Heart left ventricle (tissue), 16 donors: Measurements from ENCODE around the gene SPATA31D1. TPM values are rescaled to one million over a fixed set of nuclear protein-coding genes. Genes with fewer than 3 reads are reported as not detected.

Source experiments
- ATAC-seq, 4 donors: fragments of 200-7000 bp; cut with Tn5 transposase; one replicate each; pipeline ENCODE4 v1.9.1; 2020 to 2022; ENCODE audit warnings: moderate library complexity in 4 of 4, mild to moderate bottlenecking in 3 of 4, moderate number of reproducible peaks in 1 of 4
- DNase-seq, 5 donors: peaks; one replicate each; pipeline ENCODE4 v3.0.0-alpha.2; 2020
- H3K27ac ChIP-seq, 12 donors: fragments of 200-600 bp; sonication (generic) in 4 of 12; one replicate each; pipeline versions ENCODE4 v1.5.0 to v1.8.0; 2016 to 2022; ENCODE audit warnings: mild to moderate bottlenecking in 2 of 12
- H3K27me3 ChIP-seq, 9 donors: fragments of 200-600 bp; sonication (generic) in 2 of 9; one replicate each; pipeline versions ENCODE4 v1.5.1 to v1.8.0; 2016 to 2022; ENCODE audit warnings: mild to moderate bottlenecking in 3 of 9
- H3K36me3 ChIP-seq, 9 donors: fragments of 200-600 bp; sonication (generic) in 2 of 9; one replicate each; pipeline versions ENCODE4 v1.5.0 to v1.8.0; 2018 to 2022; ENCODE audit warnings: mild to moderate bottlenecking in 2 of 9
- H3K4me1 ChIP-seq, 12 donors: fragments of 200-600 bp; sonication (generic) in 4 of 12; one replicate each; pipeline versions ENCODE4 v1.5.0 to v1.8.0; 2016 to 2022; ENCODE audit warnings: mild to moderate bottlenecking in 3 of 12
- H3K4me3 ChIP-seq, 12 donors: fragments of 200-600 bp; sonication (generic) in 4 of 12; one replicate each; pipeline versions ENCODE4 v1.5.0 to v1.8.0; 2017 to 2022; ENCODE audit warnings: mild to moderate bottlenecking in 9 of 12, moderate library complexity in 4 of 12
- H3K9me3 ChIP-seq, 12 donors: fragments of 200-600 bp; sonication (generic) in 4 of 12; one replicate each; pipeline versions ENCODE4 v1.5.0 to v1.8.0; 2016 to 2022; ENCODE audit warnings: mild to moderate bottlenecking in 1 of 12
- POLR2A ChIP-seq, 2 donors: fragments of 450-650 bp; IDR thresholded peaks; one replicate each; pipeline ENCODE4 v1.6.1; 2017; ENCODE audit warnings: antibody characterized with exemption in 2 of 2, mild to moderate bottlenecking in 2 of 2, moderate library complexity in 2 of 2
- WGBS, 4 donors: extraction: QIAGEN DNeasy Blood & Tissue Kit in 2 of 4; methylation state at CpG; one replicate each; pipeline versions ENCODE4 v1.1.5 to v1.1.7; 2013 to 2018; 5-methylcytosine and 5-hydroxymethylcytosine counted together
- intact Hi-C, 10 donors: fragments of 100-400 bp; cut with DNase I; formaldehyde crosslinking; loops; one replicate each; pipeline versions ENCODE4 v1.11.1 to v1.14.2; 2022
- polyA plus RNA-seq, 2 donors: library from polyadenylated mRNA; stranded (reverse); fragments of 200-250 nt; gene quantifications; one replicate each; pipeline ENCODE4 v1.2.3, GENCODE V29; 2013
- total RNA-seq, 9 donors: library from RNA; depleted of rRNA in 2 of 9; stranded (reverse); fragments of >200 nt in 2 of 9; fragmentation: NEBNext Ultra II Directional in 3 of 9; extraction: Animal tissue kit (Norgen Biotek cat#: 25700) in 3 of 9; gene quantifications; one replicate each; pipeline versions ENCODE4 v1.1.0 to v1.2.4, GENCODE V29; 2016 to 2023
- TF ChIP-seq, protein P1 (sequence below), 12 donors: fragments of 200-600 bp; sonication (generic) in 4 of 12; IDR thresholded peaks; one replicate each; pipeline versions ENCODE4 v1.5.0 to v1.8.0; 2018 to 2022; ENCODE audit warnings: antibody characterized with exemption in 12 of 12, mild to moderate bottlenecking in 5 of 12
- donor health status: ischemic (EF 13 %, LVEDD 7.1; RV severe dilation, severe dysfunction).
- donor health status: healthy with polysubstance abuse.
- donor health status: DM: no; HTN: yes; CAD: no.
- donor health status: DM: no; HTN: no; CAD: no.
- donor health status: ischemic (EF 25% LVEDD 6.9; RV normal size, moderate dysfunction).
- donor health status: ischemic (EF 25% LVEDD 5.7; RV mildly dilated, moderate dysfunction).
- donor health status: healthy.
- donor health status: DM: yes; HTN: yes; CAD: no.
- donor health status: ischemic (EF 35%, LVEDD 5.7; RV mildly dilated, moderate dysfunction).
- donor health status: nonischemic (EF 11% LVEDD 7.7; RV severe dilation, severe dysfunction).
- donor health status: DM: yes; HTN: yes; CAD: no.
- donor health status: PGD.
- donor health status: ischemic (EF 29% LVEDD 5.4; RV normal size, mild dysfunction).
- donor health status: nonischemic (EF 23%, LVEDD 6.1; RV moderate dilation, normal function).

The SPATA31D1 gene
- total and polyA plus RNA-seq, 11 donors, result 0.07 TPM; not detected in 10

DNA sequence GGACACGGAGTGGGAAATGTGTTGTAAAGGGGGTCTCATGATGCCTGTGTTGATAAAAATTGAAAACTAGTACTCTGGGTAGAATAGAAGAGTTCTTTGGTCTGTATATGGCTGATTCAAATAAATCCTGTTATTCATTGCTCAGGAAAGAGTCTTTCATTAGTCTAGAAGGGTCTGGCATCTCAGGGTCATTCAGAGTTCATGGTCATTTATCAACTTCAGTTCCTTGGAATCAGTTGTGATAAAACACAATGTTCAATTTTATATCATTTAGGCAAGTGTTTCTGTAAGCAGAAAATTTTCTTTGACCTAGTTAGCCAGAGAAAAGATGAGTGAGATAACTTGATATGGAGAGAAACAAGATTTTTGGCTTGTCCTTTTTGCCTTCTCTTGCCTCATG, 36.3 kb downstream of the SPATA31D1 start:
- DNase-seq, result no peak
- intact Hi-C loops, result no loop called here
- no peak overlapping the region for H3K27ac ChIP-seq

DNA sequence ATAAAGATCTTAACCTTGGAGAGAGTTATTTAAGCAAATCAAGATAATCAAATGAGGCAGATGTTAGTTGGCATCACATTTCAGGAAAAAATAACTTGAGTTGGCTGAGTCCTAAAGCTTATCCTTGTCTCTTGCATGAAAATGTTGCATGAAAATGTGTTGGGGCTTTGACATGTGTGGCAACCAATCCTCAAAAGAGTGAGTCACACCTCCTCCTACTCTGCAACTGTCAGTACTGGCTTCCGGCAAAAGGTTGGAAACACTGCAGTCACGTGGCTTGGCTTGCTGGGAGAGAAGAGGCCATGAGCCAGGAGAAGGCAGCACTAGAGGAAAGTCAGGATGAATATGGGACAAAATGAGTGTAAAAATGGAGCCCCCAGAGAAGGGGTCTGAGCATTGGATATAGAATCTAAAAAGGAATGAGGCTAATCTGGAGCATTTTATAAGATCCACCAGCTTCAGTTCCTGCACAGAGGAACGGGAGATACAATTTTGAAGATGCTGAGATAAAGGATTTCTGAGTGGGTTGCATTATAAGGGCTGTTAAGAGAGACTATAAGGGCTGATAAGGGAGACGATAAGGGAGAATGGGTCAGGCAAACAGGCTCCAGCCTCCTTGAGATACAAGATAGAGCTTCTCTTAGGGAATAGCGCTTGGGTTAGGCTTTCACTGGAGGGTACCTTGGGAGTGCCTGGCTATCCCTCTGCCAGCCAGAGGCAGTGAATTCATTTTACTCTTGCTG, 43.1 kb downstream of the SPATA31D1 start:
- peak in 4 of 5 donors; percentile 26 to 59 (median 42) for DNase-seq
- no peaks in the 10 kb centered on the region for H3K27me3 ChIP-seq
- no peak overlapping the region for H3K27ac ChIP-seq
- WGBS, 4 donors, result 31 to 47% (median 35%) methylated on average over 5 of the region's 5 CpGs
- ATAC-seq, result peak in 3 of 4 donors; percentile 49 to 84 (median 81)
- intact Hi-C loops, result no loop called here
- H3K9me3 ChIP-seq, result no peaks in the 10 kb centered on the region
- H3K4me3 ChIP-seq, result no peak overlapping the region
- no peaks in the 10 kb centered on the region for H3K36me3 ChIP-seq
- peaks cover 0 to 2% (median 0%) of the 10 kb centered on the region in 12 donors for H3K4me1 ChIP-seq
- no peak for TF ChIP-seq POLR2A (IDR thresholded peaks at IDR 0.05)
- TF ChIP-seq, protein P1, sequence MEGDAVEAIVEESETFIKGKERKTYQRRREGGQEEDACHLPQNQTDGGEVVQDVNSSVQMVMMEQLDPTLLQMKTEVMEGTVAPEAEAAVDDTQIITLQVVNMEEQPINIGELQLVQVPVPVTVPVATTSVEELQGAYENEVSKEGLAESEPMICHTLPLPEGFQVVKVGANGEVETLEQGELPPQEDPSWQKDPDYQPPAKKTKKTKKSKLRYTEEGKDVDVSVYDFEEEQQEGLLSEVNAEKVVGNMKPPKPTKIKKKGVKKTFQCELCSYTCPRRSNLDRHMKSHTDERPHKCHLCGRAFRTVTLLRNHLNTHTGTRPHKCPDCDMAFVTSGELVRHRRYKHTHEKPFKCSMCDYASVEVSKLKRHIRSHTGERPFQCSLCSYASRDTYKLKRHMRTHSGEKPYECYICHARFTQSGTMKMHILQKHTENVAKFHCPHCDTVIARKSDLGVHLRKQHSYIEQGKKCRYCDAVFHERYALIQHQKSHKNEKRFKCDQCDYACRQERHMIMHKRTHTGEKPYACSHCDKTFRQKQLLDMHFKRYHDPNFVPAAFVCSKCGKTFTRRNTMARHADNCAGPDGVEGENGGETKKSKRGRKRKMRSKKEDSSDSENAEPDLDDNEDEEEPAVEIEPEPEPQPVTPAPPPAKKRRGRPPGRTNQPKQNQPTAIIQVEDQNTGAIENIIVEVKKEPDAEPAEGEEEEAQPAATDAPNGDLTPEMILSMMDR (IDR thresholded peaks at IDR 0.05), result no peak

More for the DNA sequence above, 36.3 kb downstream of the SPATA31D1 start:
- ATAC-seq, result no peak
- Histone ChIP-seq H3K4me3 (no peak overlapping the region), H3K36me3 (no peaks in the 10 kb centered on the region), H3K9me3 (peaks cover 0 to 4% (median 0%) of the 10 kb centered on the region in 12 donors), H3K4me1 (peaks cover 0 to 5% (median 0%) of the 10 kb centered on the region in 12 donors), H3K27me3 (no peaks in the 10 kb centered on the region)
- TF ChIP-seq, protein P1 (IDR thresholded peaks at IDR 0.05), result no peak
- TF ChIP-seq POLR2A (IDR thresholded peaks at IDR 0.05), result no peak
- 83 to 91% (median 87%) methylated on average over 1 of the region's 1 CpG for WGBS, 4 donors

DNA sequence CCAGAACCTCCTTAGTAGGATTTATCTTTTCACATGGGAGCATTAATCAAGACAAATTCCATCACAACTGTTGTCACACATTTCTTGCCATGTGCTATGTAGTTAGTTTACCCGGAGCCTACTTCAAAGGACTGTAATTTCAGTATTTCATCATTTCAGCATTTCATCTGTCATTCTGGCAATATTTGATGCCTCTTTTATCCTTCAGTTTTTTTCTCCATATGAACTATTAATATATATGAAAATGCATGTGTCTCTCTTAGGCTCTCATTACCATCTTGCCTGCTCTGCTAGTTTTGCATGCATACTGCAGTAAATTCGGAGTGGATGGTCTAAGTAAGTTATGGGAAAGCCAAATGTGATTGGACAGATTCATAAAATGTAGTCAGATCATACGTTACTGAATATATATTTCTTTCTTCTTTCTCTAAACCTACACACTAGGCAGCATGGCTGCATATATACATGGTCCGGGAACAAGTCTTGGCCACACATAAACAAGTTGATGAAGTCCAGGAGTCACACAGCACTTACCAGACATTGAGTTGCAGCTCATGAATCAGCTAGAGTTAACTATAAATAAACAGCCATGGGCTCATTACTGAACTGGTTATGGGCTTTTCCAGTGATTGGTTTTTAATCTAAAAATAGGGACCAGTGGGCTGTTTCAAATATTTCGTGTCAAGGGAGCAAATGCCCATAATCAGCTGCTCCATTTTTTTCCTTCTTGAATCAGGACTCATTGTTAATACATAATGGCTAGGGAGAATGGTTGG, 46.6 kb downstream of the SPATA31D1 start:
- TF ChIP-seq POLR2A (IDR thresholded peaks at IDR 0.05), result no peak
- TF ChIP-seq, protein P1 (IDR thresholded peaks at IDR 0.05), result no peak
- Histone ChIP-seq H3K27ac (no peak overlapping the region), H3K4me1 (peaks cover 0 to 2% (median 0%) of the 10 kb centered on the region in 12 donors), H3K9me3 (no peaks in the 10 kb centered on the region), H3K27me3 (no peaks in the 10 kb centered on the region), H3K4me3 (no peak overlapping the region), H3K36me3 (no peaks in the 10 kb centered on the region)
- intact Hi-C loops, result no loop called here
- DNase-seq (no peak), ATAC-seq (no peak)
- 71 to 76% (median 75%) methylated on average over 5 of the region's 5 CpGs for WGBS, 4 donors

DNA sequence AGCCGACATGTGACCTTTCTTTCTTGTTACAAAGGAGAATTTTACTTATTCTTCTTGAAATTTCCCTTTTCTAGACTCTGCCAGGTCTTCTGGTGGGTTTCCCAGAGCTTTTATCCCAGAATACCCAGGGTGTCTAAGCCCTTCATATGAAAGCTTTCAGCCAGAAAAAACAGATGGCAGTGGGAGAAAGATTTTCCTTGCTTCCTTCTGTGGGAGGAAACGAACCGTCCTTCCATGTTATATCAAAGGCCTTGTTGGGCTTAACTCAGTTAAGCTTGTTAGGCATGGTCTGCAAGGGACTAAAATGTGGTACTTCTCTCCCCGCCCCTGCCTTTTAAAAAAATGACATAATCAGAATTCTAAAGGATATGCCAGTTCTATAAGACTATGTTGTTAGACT, 47.5 kb downstream of the SPATA31D1 start:
- Histone ChIP-seq H3K36me3 (no peaks in the 10 kb centered on the region), H3K4me3 (no peak overlapping the region), H3K9me3 (no peaks in the 10 kb centered on the region), H3K27ac (no peak overlapping the region), H3K27me3 (no peaks in the 10 kb centered on the region), H3K4me1 (peaks cover 0 to 2% (median 0%) of the 10 kb centered on the region in 12 donors)
- ATAC-seq (no peak), DNase-seq (no peak)
- no peak for TF ChIP-seq POLR2A (IDR thresholded peaks at IDR 0.05)
- TF ChIP-seq, protein P1 (IDR thresholded peaks at IDR 0.05), result no peak
- 66 to 79% (median 77%) methylated on average over 4 of the region's 4 CpGs for WGBS, 4 donors
- intact Hi-C loops, result no loop called here
